GM18502 (cell line): ENCODE data around the gene RIT1.
A peak's percentile ranks its signal among the peaks of the same experiment; 100 is the strongest.
"Not testable (repeated sequence)": the region's sequence is repeated elsewhere in the genome, so short reads cannot be mapped to it uniquely, and the experiment has no call there.

Source experiments
- ATAC-seq: cut with Tn5 transposase; IDR thresholded peaks from one replicate; pipeline ENCODE4 v1.9.1; 2021; ENCODE audit warnings: mild to moderate bottlenecking; ENCODE audit not compliant: unreplicated experiment, poor library complexity

The RIT1 gene

GRCh38 chr1:155934097-155934935 is 23.2 kb upstream of the RIT1 start, which contains the start of gene KHDC4:
Gene KHDC4, minus strand, starts transcription at chr1:155934413. Its CDS starts 40 bp downstream, at chr1:155934373.
- peak; percentile 91 for ATAC-seq

- no peak for ATAC-seq
Observed at GRCh38 chr1:155933591-155934096, 22.5 kb upstream of the RIT1 start.

- ATAC-seq = no peak
Observed at GRCh38 chr1:155932487-155932886, 21.3 kb upstream of the RIT1 start.

GRCh38 chr1:155932081-155932480 is 20.9 kb upstream of the RIT1 start:
- no peak for ATAC-seq

- ATAC-seq = no peak
Observed at GRCh38 chr1:155931332-155932038, 20.3 kb upstream of the RIT1 start.

GRCh38 chr1:155930725-155931124 is 19.6 kb upstream of the RIT1 start:
- not testable (repeated sequence) for ATAC-seq

GRCh38 chr1:155929057-155929456 is 17.9 kb upstream of the RIT1 start:
- ATAC-seq = no peak

GRCh38 chr1:155925506-155925905 is 14.4 kb upstream of the RIT1 start:
- ATAC-seq = no peak

GRCh38 chr1:155920717-155921116 is 9.6 kb upstream of the RIT1 start:
- ATAC-seq = no peak

GRCh38 chr1:155919801-155920200 is 8.7 kb upstream of the RIT1 start:
- ATAC-seq = no peak

- no peak for ATAC-seq
Observed at GRCh38 chr1:155918660-155919059, 7.5 kb upstream of the RIT1 start.

- no peak for ATAC-seq
Observed at GRCh38 chr1:155913969-155914757, 3.0 kb upstream of the RIT1 start.

- peak; percentile 2 for ATAC-seq
Observed at GRCh38 chr1:155912056-155912536, 947 bp upstream of the RIT1 start.

GRCh38 chr1:155910621-155911121 is 478 bp downstream of the RIT1 start:
- ATAC-seq = peak; percentile 38

GRCh38 chr1:155909894-155910293 is 1.3 kb downstream of the RIT1 start:
- no peak for ATAC-seq

GRCh38 chr1:155904261-155904660 is 6.9 kb downstream of the RIT1 start:
- no peak for ATAC-seq

GRCh38 chr1:155900161-155900560 is 11.0 kb downstream of the RIT1 start:
- ATAC-seq = no peak

- ATAC-seq = no peak
Observed at GRCh38 chr1:155899683-155900082, 11.5 kb downstream of the RIT1 start.

GRCh38 chr1:155898888-155899287 is 12.3 kb downstream of the RIT1 start:
- ATAC-seq = no peak

- ATAC-seq = no peak
Observed at GRCh38 chr1:155897746-155898145, 13.4 kb downstream of the RIT1 start.
